CD14-positive monocyte (primary cell): ENCODE measurements around the gene TP53I13. TPM values are rescaled to one million over a fixed set of nuclear protein-coding genes. Genes with fewer than 3 reads are reported as not detected.

Experiments
- DNase-seq, 3 donors: peaks; one replicate each; pipeline ENCODE4 v3.0.0-alpha.2; 2011 to 2022
- H2AFZ ChIP-seq: 2 replicates; pipeline ENCODE4 v1.6.0; 2012; ENCODE audit warnings: mild to moderate bottlenecking, low read depth, low read length, inconsistent platforms; ENCODE audit not compliant: insufficient read depth, poor library complexity, severe bottlenecking
- H3K27ac ChIP-seq, 2 donors: 1 replicate in 1 of 2; 2 replicates in 1 of 2; pipeline ENCODE4 v1.5.1; 2012 to 2013; ENCODE audit warnings: low read length in 2 of 2, control low read depth in 1 of 2, inconsistent platforms in 1 of 2, low read depth in 1 of 2, mild to moderate bottlenecking in 1 of 2
- H3K27me3 ChIP-seq, 2 donors: one replicate each; pipeline versions ENCODE4 v1.6.0 to v1.6.1; 2011 to 2013; ENCODE audit warnings: low read length in 2 of 2; ENCODE audit not compliant: control insufficient read depth in 2 of 2, insufficient read depth in 2 of 2
- H3K36me3 ChIP-seq, 2 donors: replicated peaks in 1 of 2; 1 replicate in 1 of 2; 2 replicates in 1 of 2; pipeline versions ENCODE4 v1.5.1 to v1.6.1; 2012 to 2013; ENCODE audit warnings: low read length in 2 of 2, control low read depth in 1 of 2, inconsistent platforms in 1 of 2, mild to moderate bottlenecking in 1 of 2; ENCODE audit not compliant: insufficient read depth in 2 of 2, control insufficient read depth in 1 of 2
- H3K4me1 ChIP-seq, 2 donors: 1 replicate in 1 of 2; 2 replicates in 1 of 2; pipeline versions ENCODE4 v1.5.1 to v1.6.1; 2012 to 2013; ENCODE audit warnings: low read length in 2 of 2, control low read depth in 1 of 2, inconsistent platforms in 1 of 2, mild to moderate bottlenecking in 1 of 2, moderate library complexity in 1 of 2; ENCODE audit not compliant: insufficient read depth in 2 of 2, control insufficient read depth in 1 of 2
- H3K4me2 ChIP-seq: replicated peaks from 2 replicates; pipeline ENCODE3; 2012; ENCODE audit warnings: low read length, moderate library complexity, mild to moderate bottlenecking; ENCODE audit not compliant: poor library complexity, severe bottlenecking; ENCODE audit errors: extremely low read depth
- H3K4me3 ChIP-seq, 3 experiments: fragments of 200-600 bp in 1 of 3; sonication (generic) in 1 of 3; replicated peaks in 1 of 3; 1 replicate in 2 of 3; 2 replicates in 1 of 3; pipeline ENCODE4 v1.5.1; 2011 to 2013; ENCODE audit warnings: low read length in 3 of 3, mild to moderate bottlenecking in 3 of 3, control low read depth in 2 of 3, low read depth in 2 of 3, inconsistent platforms in 1 of 3, moderate library complexity in 1 of 3
- H3K79me2 ChIP-seq: 2 replicates; pipeline ENCODE4 v1.6.0; 2012; ENCODE audit warnings: mild to moderate bottlenecking, control low read depth, inconsistent platforms, low read length, moderate library complexity; ENCODE audit not compliant: insufficient read depth
- H3K9ac ChIP-seq: 2 replicates; pipeline ENCODE4 v1.6.0; 2017; ENCODE audit warnings: low read length, mild to moderate bottlenecking; ENCODE audit not compliant: insufficient read depth, poor library complexity, severe bottlenecking
- H3K9me3 ChIP-seq, 2 donors: replicated peaks in 1 of 2; 1 replicate in 1 of 2; 2 replicates in 1 of 2; pipeline versions ENCODE4 v1.5.1 to v1.6.1; 2012 to 2013; ENCODE audit warnings: low read length in 2 of 2, control low read depth in 1 of 2; ENCODE audit not compliant: control insufficient read depth in 1 of 2, insufficient read depth in 1 of 2
- H4K20me1 ChIP-seq: 2 replicates; pipeline ENCODE4 v1.6.0; 2012; ENCODE audit warnings: mild to moderate bottlenecking, low read length, control low read depth, moderate library complexity; ENCODE audit not compliant: insufficient read depth
- H3K27ac Mint-ChIP-seq, 7 donors: one replicate each; pipeline ENCODE4 v1.8.0; 2020; ENCODE audit warnings: mild to moderate bottlenecking in 7 of 7, mixed read lengths in 7 of 7, moderate library complexity in 6 of 7, inconsistent platforms in 2 of 7
- H3K27me3 Mint-ChIP-seq, 3 donors: one replicate each; pipeline ENCODE4 v1.8.0; 2021 to 2022; ENCODE audit warnings: low read depth in 3 of 3, mild to moderate bottlenecking in 3 of 3, mixed read lengths in 3 of 3, moderate library complexity in 3 of 3, inconsistent platforms in 1 of 3
- H3K36me3 Mint-ChIP-seq, 2 donors: one replicate each; pipeline ENCODE4 v1.8.0; 2020; ENCODE audit warnings: mixed read lengths in 2 of 2, inconsistent platforms in 1 of 2, mild to moderate bottlenecking in 1 of 2
- H3K4me1 Mint-ChIP-seq: one replicate; pipeline ENCODE4 v1.8.0; 2020; ENCODE audit warnings: mild to moderate bottlenecking, mixed read lengths
- H3K4me3 Mint-ChIP-seq, 2 donors: one replicate each; pipeline ENCODE4 v1.8.0; 2020; ENCODE audit warnings: mild to moderate bottlenecking in 2 of 2, mixed read lengths in 2 of 2, moderate library complexity in 1 of 2
- H3K9me3 Mint-ChIP-seq, 7 donors: one replicate each; pipeline ENCODE4 v1.8.0; 2020 to 2022; ENCODE audit warnings: mixed read lengths in 7 of 7, mild to moderate bottlenecking in 6 of 7, moderate library complexity in 6 of 7, inconsistent platforms in 2 of 7
- WGBS: methylation state at CpG from one replicate; pipeline ENCODE4 v1.1.5; 2013; ENCODE audit warnings: missing lambda C conversion rate; ENCODE audit not compliant: insufficient coverage; 5-methylcytosine and 5-hydroxymethylcytosine counted together
- intact Hi-C, 2 donors: fragments of 100-400 bp; cut with micrococcal nuclease; formaldehyde crosslinking; loops; one replicate each; pipeline versions ENCODE4 v1.15.0 to v1.15.1; 2023
- polyA plus RNA-seq, 3 donors: library from polyadenylated mRNA; depleted of rRNA in 1 of 3; unstranded in 2 of 3; stranded (reverse) in 1 of 3; fragments of 300-500 nt in 2 of 3; fragments of >200 nt in 1 of 3; fragmentation: Illumina TruSeq in 2 of 3; gene quantifications; 1 replicate in 2 of 3; 2 replicates in 1 of 3; pipeline ENCODE4 v1.2.3, GENCODE V29; 2012 to 2021
- TF ChIP-seq, protein P1 (sequence below): fragments of 200-600 bp; IDR thresholded peaks from one replicate; pipeline ENCODE4 v1.8.0; 2022; ENCODE audit warnings: antibody characterized with exemption, mild to moderate bottlenecking

The TP53I13 gene
- polyA plus RNA-seq, 3 donors = 9.4 to 58.6 (median 14.4) TPM

DNA sequence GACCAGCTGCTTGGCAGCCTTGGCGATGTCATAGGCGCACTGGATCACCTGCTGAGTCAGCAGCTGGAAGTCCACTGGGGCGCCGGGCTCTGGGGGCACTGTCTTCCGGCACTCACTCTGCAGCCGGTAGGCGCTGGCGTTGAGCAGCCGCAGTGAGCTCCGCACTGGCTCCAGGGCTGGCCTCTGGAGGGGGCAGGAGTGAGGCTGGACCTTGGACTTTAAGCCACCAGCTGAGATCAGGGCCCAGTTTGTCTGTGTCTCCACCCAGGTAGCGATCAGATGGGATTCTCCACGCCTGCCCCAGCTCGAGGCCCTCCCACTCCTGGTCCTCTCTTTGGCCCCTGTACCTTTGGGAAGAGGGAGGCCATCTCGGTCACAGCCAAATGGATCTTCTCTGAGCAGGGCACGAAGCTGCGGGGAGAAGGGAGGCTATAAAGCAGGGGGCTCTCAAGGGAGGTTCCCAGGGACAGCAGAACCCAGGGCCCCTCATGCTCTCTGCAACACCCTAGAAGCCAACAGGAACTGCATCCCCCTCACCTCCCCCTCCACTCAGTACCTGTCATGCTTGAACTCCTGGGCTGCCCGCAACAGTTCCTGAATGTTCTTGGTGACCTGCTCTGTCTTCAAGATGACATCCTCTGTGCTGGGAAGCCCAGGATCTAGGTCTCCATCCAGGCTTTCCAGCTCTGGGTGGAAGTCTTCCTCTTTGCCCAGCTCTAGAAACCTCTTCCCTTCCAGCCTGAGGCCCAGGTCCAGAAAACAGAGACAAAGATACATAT lies 6.4 kb downstream of the TP53I13 start:
- Mint-ChIP-seq H3K9me3 (no peaks in the 10 kb centered on the region), H3K4me3 (no peak overlapping the region), H3K27ac (peak overlapping the region in 4 of 7 donors; percentile 38 to 48 (median 44)), H3K27me3 (peaks cover 0 to 2% (median 0%) of the 10 kb centered on the region in 3 donors), H3K36me3 (peaks cover 57 to 79% of the 10 kb centered on the region in 2 donors), H3K4me1 (peaks cover 7% of the 10 kb centered on the region)
- 93% methylated on average over 14 of the region's 17 CpGs for WGBS
- peaks cover 32% of the 10 kb centered on the region for H4K20me1 ChIP-seq
- H3K9me3 ChIP-seq = no peaks in the 10 kb centered on the region
- H3K27me3 ChIP-seq = no peaks in the 10 kb centered on the region
- H3K27ac ChIP-seq = no peak overlapping the region
- H3K9ac ChIP-seq = no peak overlapping the region
- H3K4me3 ChIP-seq = no peak overlapping the region
- H2AFZ ChIP-seq = no peak overlapping the region
- no peak overlapping the region for H3K4me2 ChIP-seq
- peaks cover 64 to 69% of the 10 kb centered on the region in 2 donors for H3K36me3 ChIP-seq
- H3K4me1 ChIP-seq = peaks cover 0 to 10% of the 10 kb centered on the region in 2 donors
- intact Hi-C loops = no loop called here
- DNase-seq = no peak
- TF ChIP-seq, protein P1, sequence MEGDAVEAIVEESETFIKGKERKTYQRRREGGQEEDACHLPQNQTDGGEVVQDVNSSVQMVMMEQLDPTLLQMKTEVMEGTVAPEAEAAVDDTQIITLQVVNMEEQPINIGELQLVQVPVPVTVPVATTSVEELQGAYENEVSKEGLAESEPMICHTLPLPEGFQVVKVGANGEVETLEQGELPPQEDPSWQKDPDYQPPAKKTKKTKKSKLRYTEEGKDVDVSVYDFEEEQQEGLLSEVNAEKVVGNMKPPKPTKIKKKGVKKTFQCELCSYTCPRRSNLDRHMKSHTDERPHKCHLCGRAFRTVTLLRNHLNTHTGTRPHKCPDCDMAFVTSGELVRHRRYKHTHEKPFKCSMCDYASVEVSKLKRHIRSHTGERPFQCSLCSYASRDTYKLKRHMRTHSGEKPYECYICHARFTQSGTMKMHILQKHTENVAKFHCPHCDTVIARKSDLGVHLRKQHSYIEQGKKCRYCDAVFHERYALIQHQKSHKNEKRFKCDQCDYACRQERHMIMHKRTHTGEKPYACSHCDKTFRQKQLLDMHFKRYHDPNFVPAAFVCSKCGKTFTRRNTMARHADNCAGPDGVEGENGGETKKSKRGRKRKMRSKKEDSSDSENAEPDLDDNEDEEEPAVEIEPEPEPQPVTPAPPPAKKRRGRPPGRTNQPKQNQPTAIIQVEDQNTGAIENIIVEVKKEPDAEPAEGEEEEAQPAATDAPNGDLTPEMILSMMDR = no peak
- peaks cover 7% of the 10 kb centered on the region for H3K79me2 ChIP-seq

DNA sequence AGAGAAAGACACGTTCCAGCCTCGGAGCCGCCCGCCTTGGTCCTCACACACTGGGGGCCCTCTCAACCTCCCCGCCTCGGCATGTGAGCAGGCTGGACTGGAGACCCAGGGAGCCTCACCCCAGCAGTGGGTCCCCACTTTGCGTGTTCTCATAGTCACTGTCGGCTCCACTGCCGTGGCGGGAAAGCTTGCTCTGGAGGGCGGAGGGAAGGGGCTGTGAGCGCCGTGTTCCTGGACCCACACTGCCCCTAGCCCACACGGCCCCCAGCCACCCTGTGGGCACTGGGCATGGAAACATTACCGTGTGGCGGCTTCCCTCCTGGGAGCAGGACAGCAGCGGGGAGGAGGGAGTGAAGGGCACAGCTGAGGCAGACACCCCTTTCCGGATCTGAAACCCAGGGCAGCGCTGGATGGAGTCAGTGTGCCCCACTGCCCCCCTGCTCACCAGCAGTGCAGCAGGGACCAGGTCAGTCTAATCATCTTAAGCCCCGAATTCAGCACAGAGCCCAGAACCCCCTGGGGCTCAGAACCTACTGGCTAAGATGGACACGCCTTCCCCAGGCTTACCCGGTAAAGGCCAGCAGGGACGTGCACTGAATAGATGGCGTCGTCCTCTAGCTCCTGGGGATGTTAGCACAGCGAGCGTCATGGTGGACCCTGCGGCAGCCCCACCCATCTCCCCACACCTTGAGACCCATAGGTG lies 7.2 kb downstream of the TP53I13 start:
- intact Hi-C loops = no loop called here
- no peak overlapping the region for H3K9ac ChIP-seq
- H3K4me3 Mint-ChIP-seq = no peak overlapping the region
- DNase-seq = no peak
- H3K9me3 Mint-ChIP-seq = no peaks in the 10 kb centered on the region
- peaks cover 7% of the 10 kb centered on the region for H3K79me2 ChIP-seq
- no peak overlapping the region for H3K4me2 ChIP-seq
- TF ChIP-seq, protein P1 = no peak
- H3K9me3 ChIP-seq = no peaks in the 10 kb centered on the region
- H3K4me1 Mint-ChIP-seq = peaks cover 9% of the 10 kb centered on the region
- H3K36me3 Mint-ChIP-seq = peaks cover 57 to 84% of the 10 kb centered on the region in 2 donors
- H4K20me1 ChIP-seq = peaks cover 37% of the 10 kb centered on the region
- peaks cover 2 to 10% of the 10 kb centered on the region in 2 donors for H3K4me1 ChIP-seq
- H2AFZ ChIP-seq = no peak overlapping the region
- no peak overlapping the region for H3K27ac Mint-ChIP-seq
- WGBS = 94% methylated on average over 21 of the region's 28 CpGs
- no peak overlapping the region for H3K4me3 ChIP-seq
- no peak overlapping the region for H3K27ac ChIP-seq
- H3K27me3 ChIP-seq = no peaks in the 10 kb centered on the region
- H3K27me3 Mint-ChIP-seq = peaks cover 0 to 2% (median 0%) of the 10 kb centered on the region in 3 donors
- H3K36me3 ChIP-seq = peaks cover 65 to 71% of the 10 kb centered on the region in 2 donors
